SK-N-SH treated with all-trans-retinoic acid at 6 μM for 48 hours (cell line): ENCODE data around the gene SAP25.
"Not testable (repeated sequence)": the region's sequence is repeated elsewhere in the genome, so short reads cannot be mapped to it uniquely, and the experiment has no call there.

Experiments used
- ATAC-seq: fragments of 200-7000 bp; cut with Tn5 transposase; 3 replicates; pipeline ENCODE4 v1.9.1; 2020; ENCODE audit warnings: mild to moderate bottlenecking, moderate library complexity
- ARNTL ChIP-seq: fragments of 450-650 bp; formaldehyde crosslinking; IDR thresholded peaks from 2 replicates; pipeline ENCODE4 v1.5.0; 2020; ENCODE audit warnings: low read depth, mild to moderate bottlenecking, moderate library complexity, borderline replicate concordance
- BACH2 ChIP-seq: fragments of 250-450 bp; sonication (Bioruptor Pico); IDR thresholded peaks from 2 replicates; pipeline ENCODE4 v1.9.0; 2021; ENCODE audit warnings: mild to moderate bottlenecking, borderline replicate concordance
- CREB5 ChIP-seq: fragments of 250-450 bp; sonication (Bioruptor Pico); IDR thresholded peaks from 2 replicates; pipeline ENCODE4 v1.5.1; 2020; ENCODE audit warnings: low read depth, mild to moderate bottlenecking, moderate library complexity
- CSDC2 ChIP-seq: fragments of 250-450 bp; sonication (Bioruptor Pico); IDR thresholded peaks from 2 replicates; pipeline ENCODE4 v1.5.0; 2020; ENCODE audit warnings: mild to moderate bottlenecking, moderate library complexity
- CSRNP3 ChIP-seq: fragments of 250-450 bp; sonication (Bioruptor Pico); IDR thresholded peaks from 2 replicates; pipeline ENCODE4 v1.5.1; 2021; ENCODE audit warnings: mild to moderate bottlenecking, moderate library complexity
- ESRRG ChIP-seq: fragments of 250-450 bp; sonication (Bioruptor Pico); IDR thresholded peaks from 2 replicates; pipeline ENCODE4 v1.6.1; 2021; ENCODE audit warnings: mild to moderate bottlenecking
- GLIS3 ChIP-seq: fragments of 250-450 bp; sonication (Bioruptor Pico); IDR thresholded peaks from 2 replicates; pipeline ENCODE4 v1.5.0; 2020; ENCODE audit warnings: mild to moderate bottlenecking, moderate library complexity
- ISL1 ChIP-seq: fragments of 250-450 bp; sonication (Bioruptor Pico); IDR thresholded peaks from 2 replicates; pipeline ENCODE4 v2.1.2; 2022; ENCODE audit warnings: mild to moderate bottlenecking, moderate library complexity
- OSR1 ChIP-seq: fragments of 250-450 bp; sonication (Bioruptor Pico); IDR thresholded peaks from 2 replicates; pipeline ENCODE4 v1.8.0; 2022; ENCODE audit warnings: moderate library complexity, mild to moderate bottlenecking, inconsistent platforms
- PATZ1 ChIP-seq: fragments of 250-450 bp; sonication (Bioruptor Pico); IDR thresholded peaks from 2 replicates; pipeline ENCODE4 v1.8.0; 2020; ENCODE audit warnings: mild to moderate bottlenecking, moderate library complexity, borderline replicate concordance
- POU6F1 ChIP-seq: fragments of 250-450 bp; sonication (Bioruptor Pico); IDR thresholded peaks from 2 replicates; pipeline ENCODE4 v1.8.0; 2021; ENCODE audit warnings: low read depth, mild to moderate bottlenecking, moderate library complexity, borderline replicate concordance
- PPARA ChIP-seq: fragments of 250-450 bp; sonication (Bioruptor Pico); IDR thresholded peaks from 2 replicates; pipeline ENCODE4 v1.5.0; 2020; ENCODE audit warnings: mild to moderate bottlenecking, borderline replicate concordance
- RARB ChIP-seq: fragments of 250-450 bp; sonication (Bioruptor Pico); IDR thresholded peaks from 2 replicates; pipeline ENCODE4 v1.8.0; 2021; ENCODE audit warnings: mild to moderate bottlenecking, moderate library complexity
- SNAI2 ChIP-seq: fragments of 250-450 bp; sonication (Bioruptor Pico); IDR thresholded peaks from 2 replicates; pipeline ENCODE4 v1.5.0; 2020; ENCODE audit warnings: mild to moderate bottlenecking, moderate library complexity
- TCF4 ChIP-seq: fragments of 250-450 bp; sonication (Bioruptor Pico); IDR thresholded peaks from 2 replicates; pipeline ENCODE4 v1.8.0; 2021; ENCODE audit warnings: mild to moderate bottlenecking, moderate library complexity, borderline replicate concordance
- TSHZ2 ChIP-seq: fragments of 250-450 bp; sonication (Bioruptor Pico); IDR thresholded peaks from 2 replicates; pipeline ENCODE4 v1.5.0; 2020; ENCODE audit warnings: mild to moderate bottlenecking, moderate library complexity
- ZC3H10 ChIP-seq: fragments of 250-450 bp; sonication (Bioruptor Pico); IDR thresholded peaks from 2 replicates; pipeline ENCODE4 v1.5.1; 2021; ENCODE audit warnings: mild to moderate bottlenecking, moderate library complexity
- ZFP3 ChIP-seq: fragments of 250-450 bp; sonication (Bioruptor Pico); IDR thresholded peaks from 2 replicates; pipeline ENCODE4 v1.5.0; 2020; ENCODE audit warnings: mild to moderate bottlenecking, moderate library complexity
- ZFP30 ChIP-seq: fragments of 450-650 bp; formaldehyde crosslinking; IDR thresholded peaks from 2 replicates; pipeline ENCODE4 v1.5.0; 2022; ENCODE audit warnings: mild to moderate bottlenecking, moderate library complexity
- ZNF70 ChIP-seq: fragments of 450-650 bp; formaldehyde crosslinking; IDR thresholded peaks from 2 replicates; pipeline ENCODE4 v1.5.0; 2020; ENCODE audit warnings: mild to moderate bottlenecking, moderate library complexity
- ZNF8 ChIP-seq: fragments of 450-650 bp; formaldehyde crosslinking; IDR thresholded peaks from 2 replicates; pipeline ENCODE4 v1.5.0; 2020; ENCODE audit warnings: mild to moderate bottlenecking, moderate library complexity

The SAP25 gene

GRCh38 chr7:100539436-100540006 is 34.2 kb downstream of the SAP25 start:
- TF ChIP-seq RARB = no peak
- no peak for TF ChIP-seq ESRRG (CRISPR knock-in tag)
- no peak for TF ChIP-seq CSRNP3
- TF ChIP-seq ZC3H10 (CRISPR knock-in tag) = no peak
- no peak for TF ChIP-seq PPARA
- TF ChIP-seq TSHZ2 = no peak
- no peak for TF ChIP-seq BACH2 (CRISPR knock-in tag)
- no peak for TF ChIP-seq ZFP3 (CRISPR knock-in tag)
- no peak for TF ChIP-seq ZNF8
- no peak for TF ChIP-seq ZFP30 (CRISPR knock-in tag)
- no peak for TF ChIP-seq ARNTL (CRISPR knock-in tag)
- TF ChIP-seq, all 23 proteins: peak for 0
- no peak for ATAC-seq

GRCh38 chr7:100538654-100539435 is 34.9 kb downstream of the SAP25 start, which contains the start of gene AGFG2:
TSS of gene AGFG2 (plus strand) at chr7:100539203. CDS start at chr7:100539347, 144 bp downstream.
- TF ChIP-seq CSDC2 = no peak
- peak; percentile 72; the same call in 1 of the 2 replicates for TF ChIP-seq POU6F1
- ATAC-seq = peak; percentile 99

- no peak; the same call in 2 of the 3 replicates for ATAC-seq
- no peak for TF ChIP-seq SNAI2 (CRISPR knock-in tag)
These were observed 35.4 kb downstream of the SAP25 start for GRCh38 chr7:100538348-100538653.

- ATAC-seq = not testable (repeated sequence)
These were observed 37.0 kb downstream of the SAP25 start for GRCh38 chr7:100536695-100537094.

GRCh38 chr7:100535982-100536381 is 37.7 kb downstream of the SAP25 start:
- not testable (repeated sequence) for ATAC-seq

GRCh38 chr7:100532165-100533022 is 41.3 kb downstream of the SAP25 start:
- ATAC-seq = no peak
- TF ChIP-seq RARB (no peak), PATZ1 (CRISPR knock-in tag) (no peak), BACH2 (CRISPR knock-in tag) (no peak), ISL1 (CRISPR knock-in tag) (no peak), POU6F1 (no peak), ZC3H10 (CRISPR knock-in tag) (no peak), ESRRG (CRISPR knock-in tag) (no peak), CREB5 (no peak), GLIS3 (CRISPR knock-in tag) (no peak), ZNF70 (CRISPR knock-in tag) (no peak), OSR1 (CRISPR knock-in tag) (no peak), ZNF8 (no peak), SNAI2 (CRISPR knock-in tag) (no peak), TCF4 (CRISPR knock-in tag) (no peak)
